ENCODE measurements around the gene RGS12. TPM values are rescaled to one million over a fixed set of nuclear protein-coding genes. Genes with fewer than 3 reads are reported as not detected.

RGS12 gene
- polyA plus RNA-seq, 2 donors: 54.3 to 62.9 TPM

DNA sequence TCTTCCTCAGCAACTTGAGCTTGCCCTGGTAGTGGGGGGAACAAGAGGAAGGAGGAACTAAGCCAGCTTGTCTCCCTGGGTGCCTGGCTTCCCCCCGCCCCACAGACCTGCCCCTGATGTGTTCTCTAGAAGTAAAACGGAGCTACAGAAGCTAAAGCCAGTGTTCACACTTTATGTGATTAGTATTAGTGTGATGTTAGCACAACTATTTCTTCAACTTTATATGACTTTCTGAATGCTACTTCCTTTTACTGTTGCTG lies 10.7 kb downstream of the RGS12 start:
- Histone ChIP-seq H3K27ac (ENCODE audit: low read depth in 2 of 2, low read length in 1 of 2) (no peak overlapping the region), H3K4me3 (ENCODE audit: low read depth in 1 of 2, low read length in 2 of 2) (no peak overlapping the region), H3K4me1 (ENCODE audit: control insufficient read depth in 2 of 2, insufficient read depth in 2 of 2, low read length in 1 of 2) (peaks cover 3 to 25% of the 10 kb centered on the region in 2 donors), H3K9me3 (ENCODE audit: control insufficient read depth in 2 of 2, insufficient read depth in 1 of 2, low read depth in 1 of 2, low read length in 1 of 2) (no peaks in the 10 kb centered on the region), H3K27me3 (ENCODE audit: control insufficient read depth in 1 of 2, insufficient read depth in 2 of 2, low read length in 2 of 2) (no peaks in the 10 kb centered on the region), H3K36me3 (ENCODE audit: control insufficient read depth in 2 of 2, insufficient read depth in 2 of 2, low read length in 1 of 2) (no peaks in the 10 kb centered on the region)
- WGBS, 2 donors: 91% methylated on average over 2 of the region's 2 CpGs

DNA sequence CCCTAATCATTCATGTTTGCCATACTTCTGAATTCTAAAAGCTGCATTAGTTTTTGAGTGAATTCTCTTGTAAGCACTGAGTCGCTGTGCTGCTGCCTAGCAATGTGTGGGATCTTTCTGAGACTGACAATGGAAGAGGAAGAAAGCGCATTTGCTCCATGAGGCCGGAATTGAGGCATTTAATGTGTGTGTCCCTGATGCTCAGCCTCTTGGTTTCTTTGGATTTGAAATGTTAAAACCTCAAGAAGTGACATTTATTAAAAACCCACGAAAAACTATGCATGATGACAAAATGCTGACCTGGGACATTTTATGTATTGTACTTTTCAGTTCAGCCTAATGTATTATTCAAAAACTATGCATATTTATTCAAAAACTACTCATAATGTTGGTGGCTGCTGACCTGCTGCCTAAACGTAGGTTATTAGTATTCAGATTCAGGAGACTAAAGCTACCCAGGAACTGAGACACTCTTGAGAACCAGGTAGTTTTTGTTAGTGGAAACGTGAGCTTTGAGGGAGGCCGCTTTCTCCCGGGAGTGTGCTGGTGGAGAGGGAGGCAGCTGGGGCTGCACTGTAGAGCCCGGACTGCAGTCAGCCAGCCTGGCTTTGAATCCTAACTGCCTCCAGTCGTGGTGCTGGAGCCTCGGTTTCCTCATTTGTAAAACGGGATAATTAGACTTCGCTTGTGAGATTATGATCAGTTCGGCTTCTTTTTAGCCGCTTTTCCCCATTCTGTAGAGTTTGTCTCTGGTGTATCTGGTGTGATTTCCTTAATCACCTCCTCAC lies 11.3 kb downstream of the RGS12 start:
- WGBS, 2 donors: 73 to 78% methylated on average over 15 of the region's 15 CpGs
- Histone ChIP-seq H3K9me3 (ENCODE audit: control insufficient read depth in 2 of 2, insufficient read depth in 1 of 2, low read depth in 1 of 2, low read length in 1 of 2) (no peaks in the 10 kb centered on the region), H3K4me3 (ENCODE audit: low read depth in 1 of 2, low read length in 2 of 2) (no peak overlapping the region), H3K27me3 (ENCODE audit: control insufficient read depth in 1 of 2, insufficient read depth in 2 of 2, low read length in 2 of 2) (no peaks in the 10 kb centered on the region), H3K36me3 (ENCODE audit: control insufficient read depth in 2 of 2, insufficient read depth in 2 of 2, low read length in 1 of 2) (no peaks in the 10 kb centered on the region), H3K4me1 (ENCODE audit: control insufficient read depth in 2 of 2, insufficient read depth in 2 of 2, low read length in 1 of 2) (peaks cover under 1 to 24% of the 10 kb centered on the region in 2 donors), H3K27ac (ENCODE audit: low read depth in 2 of 2, low read length in 1 of 2) (no peak overlapping the region)

DNA sequence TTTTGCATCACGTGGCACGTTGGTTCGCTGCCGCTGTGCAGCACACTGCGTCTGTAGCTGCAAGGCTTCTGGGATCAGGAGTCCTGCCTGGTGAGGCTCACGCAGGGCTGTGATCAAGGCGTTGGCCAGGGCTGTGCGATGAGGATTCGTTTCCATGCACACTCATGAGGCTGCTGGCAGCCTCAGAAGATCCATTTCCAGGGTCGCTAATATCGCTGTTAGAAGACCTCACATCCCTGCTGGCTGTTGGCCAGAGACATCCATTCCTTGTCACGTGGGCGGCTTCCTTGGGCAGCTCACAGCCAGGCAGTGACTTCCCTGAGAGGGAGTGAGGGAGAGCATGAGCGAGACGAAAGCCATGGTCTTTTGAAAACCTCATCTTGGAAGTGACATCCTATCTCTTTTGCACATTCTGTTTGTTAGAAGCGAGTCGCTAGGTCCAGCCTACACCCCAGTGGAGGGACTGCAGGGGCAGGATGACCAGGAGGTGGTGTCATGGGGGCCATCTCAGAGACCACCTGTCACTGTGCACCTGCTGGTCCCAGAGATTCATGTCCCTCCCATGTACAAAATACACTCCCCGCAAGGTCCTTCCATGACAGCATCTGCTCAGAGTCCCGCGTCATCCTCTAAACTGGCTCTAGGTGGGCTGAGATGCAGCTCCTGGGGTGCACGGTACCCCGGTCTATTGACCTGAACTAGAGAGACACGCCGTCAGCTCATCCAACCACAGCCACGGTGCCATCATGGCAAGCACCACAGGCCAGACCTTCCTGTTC lies 12.2 kb downstream of the RGS12 start:
- Histone ChIP-seq H3K4me1 (ENCODE audit: control insufficient read depth in 2 of 2, insufficient read depth in 2 of 2, low read length in 1 of 2) (peaks cover 0 to 23% of the 10 kb centered on the region in 2 donors), H3K4me3 (ENCODE audit: low read depth in 1 of 2, low read length in 2 of 2) (no peak overlapping the region), H3K9me3 (ENCODE audit: control insufficient read depth in 2 of 2, insufficient read depth in 1 of 2, low read depth in 1 of 2, low read length in 1 of 2) (no peaks in the 10 kb centered on the region), H3K36me3 (ENCODE audit: control insufficient read depth in 2 of 2, insufficient read depth in 2 of 2, low read length in 1 of 2) (no peaks in the 10 kb centered on the region), H3K27me3 (ENCODE audit: control insufficient read depth in 1 of 2, insufficient read depth in 2 of 2, low read length in 2 of 2) (no peaks in the 10 kb centered on the region), H3K27ac (ENCODE audit: low read depth in 2 of 2, low read length in 1 of 2) (peak overlapping the region in 1 of 2 donors; percentile 17)
- 56 to 65% methylated on average over 25 of the region's 25 CpGs for WGBS, 2 donors

DNA sequence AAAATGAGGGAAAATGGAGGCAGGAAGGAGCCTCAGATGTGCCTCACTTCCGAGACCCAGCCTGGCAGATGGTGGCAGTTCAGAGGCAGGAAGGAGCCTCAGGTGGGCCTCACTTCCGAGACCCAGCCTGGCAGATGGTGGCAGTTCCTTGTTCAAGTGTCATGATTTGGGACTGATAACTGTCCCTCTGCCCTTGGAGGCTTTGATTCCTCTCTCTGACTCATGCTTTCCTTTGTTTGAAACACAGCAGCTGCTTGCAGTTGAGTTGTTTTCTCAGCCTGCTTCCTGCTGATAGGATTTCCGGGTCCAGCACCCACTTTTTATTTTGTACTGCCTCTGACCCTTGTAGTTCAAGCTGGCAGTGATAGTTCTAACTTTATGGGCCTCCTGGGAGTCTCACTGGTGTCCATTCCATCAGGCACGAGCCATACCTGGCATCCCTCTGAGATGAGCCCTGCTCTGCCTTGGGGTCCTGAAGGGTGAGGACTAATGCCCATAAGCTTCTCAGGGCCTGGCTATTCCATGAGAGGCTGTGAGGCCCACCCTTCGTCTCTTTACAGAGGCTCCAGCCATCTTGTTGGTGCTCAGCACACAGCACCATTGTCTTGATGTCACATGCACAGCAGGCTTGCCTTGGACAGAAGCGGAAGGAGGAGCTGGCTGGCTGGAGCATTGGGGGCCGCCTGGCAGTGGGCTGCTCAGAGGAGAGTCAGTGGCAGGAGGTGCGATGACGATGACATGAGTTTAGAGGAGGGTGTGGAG lies 13.0 kb downstream of the RGS12 start:
- H3K27me3 ChIP-seq (ENCODE audit: control insufficient read depth in 1 of 2, insufficient read depth in 2 of 2, low read length in 2 of 2): no peaks in the 10 kb centered on the region
- H3K27ac ChIP-seq (ENCODE audit: low read depth in 2 of 2, low read length in 1 of 2): peak overlapping the region in 1 of 2 donors; percentile 17
- no peak overlapping the region for H3K4me3 ChIP-seq (ENCODE audit: low read depth in 1 of 2, low read length in 2 of 2)
- 67 to 69% methylated on average over 9 of the region's 9 CpGs for WGBS, 2 donors
- H3K4me1 ChIP-seq (ENCODE audit: control insufficient read depth in 2 of 2, insufficient read depth in 2 of 2, low read length in 1 of 2): peaks cover 0 to 20% of the 10 kb centered on the region in 2 donors
- H3K36me3 ChIP-seq (ENCODE audit: control insufficient read depth in 2 of 2, insufficient read depth in 2 of 2, low read length in 1 of 2): no peaks in the 10 kb centered on the region
- H3K9me3 ChIP-seq (ENCODE audit: control insufficient read depth in 2 of 2, insufficient read depth in 1 of 2, low read depth in 1 of 2, low read length in 1 of 2): no peaks in the 10 kb centered on the region

DNA sequence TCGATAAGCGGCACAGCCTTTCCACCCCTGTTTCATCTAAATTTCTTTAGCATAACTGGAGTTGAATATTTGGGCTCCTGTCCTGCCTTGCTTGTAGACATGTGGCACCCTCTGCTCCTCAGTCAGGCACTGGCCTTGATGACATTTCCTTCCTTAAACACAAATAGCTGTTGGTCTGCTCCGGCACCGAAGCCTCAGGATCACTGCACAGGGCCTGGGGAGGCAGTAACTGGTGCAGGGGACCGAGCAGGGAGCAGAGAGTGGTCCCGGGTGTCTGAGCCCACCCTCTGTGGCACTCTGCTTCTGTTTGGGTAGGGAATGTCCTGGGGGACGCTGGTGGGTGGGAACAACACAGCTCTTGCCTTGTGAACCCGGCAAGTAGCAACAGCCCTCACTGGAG lies 13.6 kb downstream of the RGS12 start:
- H3K4me1 ChIP-seq (ENCODE audit: control insufficient read depth in 2 of 2, insufficient read depth in 2 of 2, low read length in 1 of 2): peaks cover 0 to 20% of the 10 kb centered on the region in 2 donors

DNA sequence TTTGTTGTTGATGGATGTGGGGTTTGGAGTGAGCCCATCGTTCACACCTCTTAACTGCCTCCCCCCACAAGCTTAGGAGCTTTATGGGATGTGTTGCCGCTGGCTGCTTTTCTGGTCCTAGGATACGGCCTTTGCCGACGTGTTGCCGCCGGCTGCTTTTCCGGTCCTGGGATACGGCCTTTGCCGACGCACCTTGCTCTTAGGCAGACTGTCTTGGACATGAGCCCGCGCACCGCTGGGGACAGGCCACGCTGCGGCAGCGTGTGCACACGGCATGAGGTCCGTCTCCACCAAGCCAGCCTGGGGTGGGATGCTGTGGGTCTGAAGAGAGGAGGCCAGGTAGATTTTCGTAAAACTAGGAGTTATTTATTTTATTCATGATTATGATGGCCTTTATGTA lies 14.2 kb downstream of the RGS12 start:
- Histone ChIP-seq H3K27ac (ENCODE audit: low read depth in 2 of 2, low read length in 1 of 2) (no peak overlapping the region), H3K9me3 (ENCODE audit: control insufficient read depth in 2 of 2, insufficient read depth in 1 of 2, low read depth in 1 of 2, low read length in 1 of 2) (no peaks in the 10 kb centered on the region), H3K36me3 (ENCODE audit: control insufficient read depth in 2 of 2, insufficient read depth in 2 of 2, low read length in 1 of 2) (no peaks in the 10 kb centered on the region), H3K4me3 (ENCODE audit: low read depth in 1 of 2, low read length in 2 of 2) (no peak overlapping the region), H3K4me1 (ENCODE audit: control insufficient read depth in 2 of 2, insufficient read depth in 2 of 2, low read length in 1 of 2) (peaks cover 0 to 23% of the 10 kb centered on the region in 2 donors), H3K27me3 (ENCODE audit: control insufficient read depth in 1 of 2, insufficient read depth in 2 of 2, low read length in 2 of 2) (no peaks in the 10 kb centered on the region)
- WGBS, 2 donors: 95 to 96% methylated on average over 20 of the region's 20 CpGs

More for the DNA sequence above, 13.6 kb downstream of the RGS12 start:
- Histone ChIP-seq H3K36me3 (ENCODE audit: control insufficient read depth in 2 of 2, insufficient read depth in 2 of 2, low read length in 1 of 2) (no peaks in the 10 kb centered on the region), H3K4me3 (ENCODE audit: low read depth in 1 of 2, low read length in 2 of 2) (no peak overlapping the region), H3K27ac (ENCODE audit: low read depth in 2 of 2, low read length in 1 of 2) (no peak overlapping the region), H3K27me3 (ENCODE audit: control insufficient read depth in 1 of 2, insufficient read depth in 2 of 2, low read length in 2 of 2) (no peaks in the 10 kb centered on the region), H3K9me3 (ENCODE audit: control insufficient read depth in 2 of 2, insufficient read depth in 1 of 2, low read depth in 1 of 2, low read length in 1 of 2) (no peaks in the 10 kb centered on the region)
- 80 to 83% methylated on average over 8 of the region's 8 CpGs for WGBS, 2 donors

DNA sequence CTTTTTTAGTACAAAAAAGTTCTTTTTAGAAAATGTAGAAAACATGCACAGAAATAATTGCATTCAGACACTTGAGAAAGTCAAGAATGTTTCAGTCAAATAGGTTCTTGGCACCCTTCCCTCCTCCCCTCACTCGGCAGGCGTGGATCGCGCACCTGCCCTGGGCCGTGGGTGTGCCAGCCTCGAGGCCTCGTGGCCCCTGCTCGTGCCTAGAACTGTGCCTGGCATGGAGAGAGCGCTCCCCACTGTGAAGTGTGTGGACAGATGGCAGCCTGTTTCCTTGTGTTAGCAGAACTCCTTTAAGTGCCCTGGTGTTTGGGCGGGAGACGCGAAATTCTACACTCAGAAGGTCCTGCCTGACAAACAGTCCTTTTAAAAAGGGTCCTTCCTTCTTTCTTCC lies 14.7 kb downstream of the RGS12 start:
- Histone ChIP-seq H3K27me3 (ENCODE audit: control insufficient read depth in 1 of 2, insufficient read depth in 2 of 2, low read length in 2 of 2) (no peaks in the 10 kb centered on the region), H3K36me3 (ENCODE audit: control insufficient read depth in 2 of 2, insufficient read depth in 2 of 2, low read length in 1 of 2) (no peaks in the 10 kb centered on the region), H3K9me3 (ENCODE audit: control insufficient read depth in 2 of 2, insufficient read depth in 1 of 2, low read depth in 1 of 2, low read length in 1 of 2) (no peaks in the 10 kb centered on the region), H3K4me3 (ENCODE audit: low read depth in 1 of 2, low read length in 2 of 2) (no peak overlapping the region), H3K4me1 (ENCODE audit: control insufficient read depth in 2 of 2, insufficient read depth in 2 of 2, low read length in 1 of 2) (peaks cover 0 to 23% of the 10 kb centered on the region in 2 donors), H3K27ac (ENCODE audit: low read depth in 2 of 2, low read length in 1 of 2) (no peak overlapping the region)
- 71 to 80% methylated on average over 12 of the region's 12 CpGs for WGBS, 2 donors

DNA sequence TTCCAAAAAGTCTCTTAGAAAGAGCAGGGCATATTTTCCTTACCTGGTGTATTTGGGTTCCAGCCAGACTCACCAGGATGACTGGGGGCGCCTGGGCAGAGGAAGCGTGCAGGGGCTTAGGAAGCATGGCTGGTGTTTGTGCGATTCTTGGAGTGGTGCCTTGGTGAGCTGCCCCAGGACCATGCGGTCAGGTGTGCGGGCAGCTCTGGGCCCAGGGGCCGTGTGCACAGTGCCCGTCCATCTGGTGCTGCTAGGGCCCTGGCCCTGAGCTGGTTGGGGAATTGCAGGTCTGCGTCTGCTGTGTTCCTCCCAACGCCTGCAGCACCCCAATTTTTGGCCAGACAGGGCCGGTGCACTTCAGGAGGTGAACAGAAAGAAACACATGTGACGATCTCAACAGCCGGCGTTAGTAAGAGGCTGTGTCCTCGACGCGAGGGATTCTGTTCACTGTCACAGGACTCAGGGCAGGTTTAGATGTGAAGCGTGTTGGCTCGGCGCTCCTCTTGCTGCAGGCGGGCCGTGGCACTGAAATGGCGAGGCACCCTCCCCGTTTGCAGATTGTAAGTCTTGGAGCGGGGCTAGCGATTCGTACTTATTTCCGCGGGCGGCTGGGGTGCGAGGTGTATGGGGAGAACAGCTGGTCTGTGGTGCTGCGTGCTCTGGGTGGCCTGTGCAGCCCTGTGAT lies 15.2 kb downstream of the RGS12 start:
- 93 to 94% methylated on average over 31 of the region's 31 CpGs for WGBS, 2 donors
- no peaks in the 10 kb centered on the region for H3K9me3 ChIP-seq (ENCODE audit: control insufficient read depth in 2 of 2, insufficient read depth in 1 of 2, low read depth in 1 of 2, low read length in 1 of 2)
- H3K27me3 ChIP-seq (ENCODE audit: control insufficient read depth in 1 of 2, insufficient read depth in 2 of 2, low read length in 2 of 2): no peaks in the 10 kb centered on the region
- no peaks in the 10 kb centered on the region for H3K36me3 ChIP-seq (ENCODE audit: control insufficient read depth in 2 of 2, insufficient read depth in 2 of 2, low read length in 1 of 2)
- H3K4me3 ChIP-seq (ENCODE audit: low read depth in 1 of 2, low read length in 2 of 2): no peak overlapping the region
- peaks cover 0 to 23% of the 10 kb centered on the region in 2 donors for H3K4me1 ChIP-seq (ENCODE audit: control insufficient read depth in 2 of 2, insufficient read depth in 2 of 2, low read length in 1 of 2)
- H3K27ac ChIP-seq (ENCODE audit: low read depth in 2 of 2, low read length in 1 of 2): no peak overlapping the region

DNA sequence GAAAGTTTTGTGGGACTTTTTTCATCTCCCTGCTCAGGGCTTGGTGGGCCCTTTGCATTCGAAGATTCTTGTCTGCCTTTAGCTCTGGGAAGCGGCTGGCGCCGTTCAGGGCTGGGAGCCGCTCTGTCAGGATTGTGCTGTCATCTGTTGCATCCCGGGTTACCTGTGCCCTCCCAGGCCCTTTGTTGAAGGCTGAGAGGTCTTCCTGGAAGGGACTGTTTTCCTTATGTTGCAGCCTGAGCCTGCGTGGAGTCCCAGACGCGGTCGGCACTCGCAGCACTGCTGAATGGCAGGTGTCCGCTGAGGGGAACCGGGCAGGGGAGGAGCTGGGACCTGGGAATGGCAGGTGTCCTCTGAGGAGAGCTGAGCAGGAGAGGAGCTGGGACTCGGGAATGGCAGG lies 15.9 kb downstream of the RGS12 start:
- H3K36me3 ChIP-seq (ENCODE audit: control insufficient read depth in 2 of 2, insufficient read depth in 2 of 2, low read length in 1 of 2): no peaks in the 10 kb centered on the region
- H3K27me3 ChIP-seq (ENCODE audit: control insufficient read depth in 1 of 2, insufficient read depth in 2 of 2, low read length in 2 of 2): no peaks in the 10 kb centered on the region
- 83 to 84% methylated on average over 14 of the region's 14 CpGs for WGBS, 2 donors
- peaks cover 0 to 23% of the 10 kb centered on the region in 2 donors for H3K4me1 ChIP-seq (ENCODE audit: control insufficient read depth in 2 of 2, insufficient read depth in 2 of 2, low read length in 1 of 2)
- no peaks in the 10 kb centered on the region for H3K9me3 ChIP-seq (ENCODE audit: control insufficient read depth in 2 of 2, insufficient read depth in 1 of 2, low read depth in 1 of 2, low read length in 1 of 2)
- H3K27ac ChIP-seq (ENCODE audit: low read depth in 2 of 2, low read length in 1 of 2): no peak overlapping the region
- H3K4me3 ChIP-seq (ENCODE audit: low read depth in 1 of 2, low read length in 2 of 2): no peak overlapping the region
